GM19395 (cell line): Measurements from ENCODE around the gene KCND3.

Experiments used
- ATAC-seq: cut with Tn5 transposase; IDR thresholded peaks from one replicate; pipeline ENCODE4 v1.9.1; 2021; ENCODE audit warnings: mild to moderate bottlenecking, moderate library complexity; ENCODE audit not compliant: unreplicated experiment

Gene KCND3

GRCh38 chr1:111921948-111922347, 67.5 kb downstream of the KCND3 start:
- ATAC-seq = no peak

DNA sequence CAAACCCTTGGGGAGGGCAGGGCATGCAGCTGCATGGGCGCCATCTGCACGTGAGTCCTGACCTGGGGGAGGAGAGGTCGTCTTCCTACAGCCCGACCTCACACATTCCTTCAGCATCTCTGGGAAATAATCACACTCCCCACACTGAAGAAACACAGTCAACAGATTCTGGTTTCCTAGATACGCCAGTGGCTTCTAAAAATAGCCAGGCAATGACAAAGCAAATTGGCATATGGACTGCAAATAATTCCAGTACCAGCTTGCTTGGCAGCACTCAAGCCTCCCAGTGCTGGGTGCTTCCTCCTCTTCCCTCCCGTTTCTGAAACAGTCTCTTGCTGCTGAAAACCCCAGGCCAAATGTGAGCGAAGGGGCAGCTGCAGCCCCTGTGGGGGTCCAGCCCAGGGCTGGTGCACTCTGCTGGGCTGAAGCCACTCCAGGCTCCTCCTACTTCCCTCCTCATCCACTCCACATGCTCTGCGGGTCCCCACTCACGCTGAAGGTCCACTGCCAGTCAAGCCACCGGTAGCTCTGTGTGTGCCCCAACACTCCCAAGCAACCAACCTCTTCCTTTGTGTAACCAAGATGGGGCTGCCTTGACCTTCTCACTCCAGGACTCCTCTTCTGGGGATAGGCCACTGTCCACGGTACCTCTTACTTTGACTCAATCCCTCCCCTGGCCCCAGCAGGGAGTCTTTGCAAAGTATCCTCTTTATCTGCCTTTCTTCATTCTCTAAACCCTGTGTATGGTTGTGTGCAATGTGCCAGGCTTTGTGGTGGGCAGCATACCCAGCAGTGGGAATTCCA, 69.0 kb downstream of the KCND3 start:
- no peak for ATAC-seq

GRCh38 chr1:111911776-111912515, 77.5 kb downstream of the KCND3 start:
- ATAC-seq = no peak

GRCh38 chr1:111911061-111911460, 78.4 kb downstream of the KCND3 start:
- ATAC-seq = no peak

DNA sequence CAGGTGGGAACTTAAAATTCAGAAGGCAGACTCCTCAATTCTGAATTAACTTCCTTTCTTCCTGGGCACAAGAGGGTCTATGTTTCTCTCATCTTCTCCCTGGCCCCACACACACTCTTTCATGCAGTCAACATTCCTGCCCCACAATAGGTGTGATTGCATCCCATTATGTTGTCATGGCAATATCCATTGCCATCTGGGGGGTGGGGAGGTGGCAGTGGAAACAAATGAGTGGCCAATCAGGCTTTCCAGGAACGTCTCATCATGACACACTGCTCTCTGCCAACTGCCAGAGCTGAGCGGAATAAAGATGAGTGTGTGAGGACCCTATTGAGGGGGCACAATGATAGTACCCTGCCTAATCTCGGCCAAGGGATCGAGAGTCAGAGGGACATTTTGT, 80.4 kb downstream of the KCND3 start:
- ATAC-seq = no peak

DNA sequence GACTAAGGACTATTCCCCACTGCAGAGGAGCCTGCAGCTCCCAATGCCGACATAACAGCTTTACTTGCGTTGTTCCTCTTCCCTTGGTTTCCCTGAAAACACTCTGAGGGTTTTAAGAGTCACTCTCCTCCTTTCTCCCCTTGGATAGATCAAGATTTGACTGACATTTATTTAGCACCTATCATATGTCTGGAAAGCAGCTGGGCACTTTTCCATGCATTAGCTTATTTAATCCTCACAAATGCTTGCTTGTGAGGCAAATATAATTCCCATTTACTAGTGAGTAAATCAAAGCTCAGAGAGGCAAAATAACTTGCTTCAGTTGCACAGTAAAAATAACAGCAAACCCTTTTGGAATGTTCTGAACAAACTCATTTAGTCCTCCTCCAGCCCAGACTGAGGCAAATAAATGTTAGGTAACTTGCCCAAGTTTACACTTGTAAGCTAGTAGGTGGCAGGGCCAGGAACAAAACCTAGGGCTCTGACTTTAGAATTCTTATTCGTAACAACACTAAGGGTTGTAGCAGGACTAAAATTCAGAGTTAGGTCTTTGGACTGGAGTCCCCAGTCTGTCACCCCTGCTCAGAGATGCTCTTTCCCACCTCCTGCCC, 81.4 kb downstream of the KCND3 start:
- no peak for ATAC-seq

DNA sequence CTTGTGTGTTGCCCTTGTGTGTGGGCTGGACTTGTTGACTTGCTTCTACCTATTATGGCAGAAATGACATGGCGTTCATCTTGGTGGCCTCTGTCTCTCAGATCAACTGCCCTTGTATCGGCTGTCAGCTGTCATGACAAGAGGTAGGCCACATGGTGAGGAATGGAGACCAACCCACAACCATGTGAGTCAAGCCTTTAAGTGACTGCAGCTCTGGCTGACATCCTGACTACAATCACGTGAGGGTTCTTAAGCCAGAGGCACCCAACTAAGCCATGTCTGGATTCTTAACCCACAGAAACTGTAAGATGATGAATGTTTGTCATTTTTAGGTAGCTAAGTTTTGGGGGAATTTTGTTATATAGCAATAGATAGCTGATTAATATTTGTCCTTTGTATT, 82.1 kb downstream of the KCND3 start:
- ATAC-seq = no peak

GRCh38 chr1:111906816-111907215, 82.7 kb downstream of the KCND3 start:
- ATAC-seq = no peak

- ATAC-seq = no peak
Observed at GRCh38 chr1:111906111-111906510, 83.4 kb downstream of the KCND3 start.

GRCh38 chr1:111904478-111905218, 84.8 kb downstream of the KCND3 start:
- ATAC-seq = no peak

- ATAC-seq = no peak
Observed at GRCh38 chr1:111903871-111904449, 85.5 kb downstream of the KCND3 start.

DNA sequence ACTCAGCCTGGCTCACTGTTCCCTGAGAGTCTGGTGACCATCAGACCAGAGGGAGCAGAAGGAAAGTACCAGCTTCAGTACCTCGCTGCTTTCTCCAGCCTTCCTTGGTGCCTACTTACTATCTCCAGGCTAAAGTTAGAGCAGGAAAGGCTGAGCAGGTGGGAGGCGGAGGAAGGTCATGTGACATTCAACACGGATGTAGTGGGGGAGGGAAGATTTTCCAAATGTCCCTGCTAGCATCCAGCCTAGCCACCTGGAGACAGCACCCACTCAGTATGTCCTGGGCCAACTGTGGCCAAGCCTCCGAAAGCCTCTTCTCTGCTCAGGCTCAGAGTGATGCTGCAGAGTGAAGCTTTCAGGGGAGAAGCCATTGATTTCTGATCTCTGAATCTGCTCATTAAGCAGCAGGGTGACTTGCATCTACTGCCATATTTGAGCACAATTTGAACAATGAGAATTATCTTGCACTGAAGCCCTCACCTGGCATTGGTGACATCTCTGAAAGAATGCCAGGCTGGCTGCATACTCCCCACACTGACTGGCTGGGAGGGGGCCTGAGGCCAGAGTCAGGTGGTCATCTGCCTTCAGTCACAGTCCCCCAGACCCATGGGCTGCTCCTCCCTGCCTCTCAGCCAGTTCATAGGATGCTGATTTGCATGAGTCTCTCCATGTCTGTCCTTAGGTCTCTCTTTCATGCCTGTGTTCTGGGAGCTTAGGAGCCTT, 86.2 kb downstream of the KCND3 start:
- no peak for ATAC-seq

- ATAC-seq = no peak
Observed at GRCh38 chr1:111895469-111895868, 94.0 kb downstream of the KCND3 start.

- ATAC-seq = no peak
Observed at GRCh38 chr1:111895017-111895416, 94.5 kb downstream of the KCND3 start.

DNA sequence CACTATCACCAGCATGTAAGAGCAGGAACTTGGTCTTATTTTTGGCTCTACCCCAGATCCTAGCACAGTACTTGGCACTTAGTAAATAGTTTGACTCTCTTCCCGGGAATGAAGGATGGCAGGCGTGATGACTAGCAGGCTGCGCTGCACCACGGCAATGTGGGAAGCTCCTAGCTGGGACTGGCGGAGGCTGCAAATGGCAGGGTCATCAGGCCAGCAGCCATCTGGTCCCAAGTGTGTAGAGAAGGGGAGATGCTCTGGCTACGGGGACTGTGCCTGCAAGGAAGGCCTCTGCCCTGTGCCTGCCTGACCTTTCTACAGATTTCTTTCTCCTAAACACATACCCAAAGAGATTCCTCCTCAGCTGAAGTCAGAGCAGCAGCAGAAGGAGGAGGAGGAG, 95.0 kb downstream of the KCND3 start:
- no peak for ATAC-seq

GRCh38 chr1:111891566-111891965, 97.9 kb downstream of the KCND3 start:
- no peak for ATAC-seq

DNA sequence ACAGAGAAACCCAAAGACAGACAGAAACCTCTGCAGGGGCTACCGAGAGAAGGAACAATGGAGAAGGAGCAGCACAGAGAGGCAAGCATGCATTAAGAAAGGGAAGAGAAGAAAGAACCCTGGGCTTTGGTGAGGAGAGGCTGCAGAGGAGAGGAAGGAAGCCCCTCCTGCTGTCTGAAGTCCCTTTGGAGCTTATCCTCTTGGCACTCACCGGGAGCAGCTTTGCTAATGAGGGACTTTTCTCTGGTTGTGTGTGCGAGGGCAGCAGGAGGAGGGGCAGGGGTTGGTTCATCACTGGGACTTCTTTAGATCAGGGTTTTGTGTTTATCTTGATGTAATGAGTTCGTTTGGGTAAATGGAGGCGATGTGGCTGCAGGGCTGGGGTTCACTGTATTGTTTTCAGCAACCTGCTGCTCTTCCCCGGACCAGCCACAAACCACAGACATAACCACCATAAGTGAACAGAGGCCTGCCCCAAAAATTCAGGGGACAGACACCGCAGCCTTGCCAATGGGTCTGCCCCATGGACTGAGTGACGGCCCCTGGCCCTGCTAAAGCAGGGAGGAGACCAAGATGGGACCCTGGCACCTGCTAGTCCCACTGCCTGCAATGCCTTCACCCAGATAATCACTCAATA, 100.6 kb downstream of the KCND3 start:
- ATAC-seq = no peak

GRCh38 chr1:111887875-111888274, 101.6 kb downstream of the KCND3 start:
- ATAC-seq = no peak

GRCh38 chr1:111887385-111887784, 102.1 kb downstream of the KCND3 start:
- ATAC-seq = no peak

DNA sequence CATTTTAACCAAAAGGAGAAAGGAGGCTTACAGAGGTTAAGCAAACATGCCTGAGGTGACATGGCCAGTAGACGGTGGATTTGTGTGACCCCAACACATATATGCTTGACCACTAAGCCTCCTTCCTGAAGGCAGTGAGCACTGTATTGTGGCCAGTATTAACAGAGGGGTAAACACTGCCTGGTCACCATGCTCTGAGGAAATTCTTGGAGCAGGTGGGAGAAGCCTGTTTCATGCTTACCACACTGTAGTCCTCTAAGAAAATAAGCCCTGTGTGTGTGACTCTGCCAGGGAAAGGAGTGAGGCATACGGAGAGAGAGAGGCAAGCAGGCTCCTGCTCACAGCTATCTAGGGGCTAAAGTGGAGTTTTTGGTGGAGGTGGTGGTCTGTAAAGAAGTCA, 102.7 kb downstream of the KCND3 start:
- no peak for ATAC-seq
